ENCODE data around the gene C5AR1. TPM values are rescaled to one million over a fixed set of nuclear protein-coding genes. Genes with fewer than 3 reads are reported as not detected.
A peak's percentile ranks its signal among the peaks of the same experiment; 100 is the strongest.

The C5AR1 gene
- total RNA-seq, 2 donors from 2014 or later = 5.3 to 11.5 TPM

GRCh38 chr19:47310819-47311218, 1.2 kb downstream of the C5AR1 start:
- Histone ChIP-seq H3K4me1 (no peaks in the 10 kb centered on the region), H3K27ac (no peak overlapping the region), H3K4me3 (peak overlapping the region; percentile 9), H3K27me3 (no peaks in the 10 kb centered on the region), H3K9me3 (no peaks in the 10 kb centered on the region), H3K9ac (ENCODE audit: low read depth in 2 of 2, low read length in 2 of 2) (peak overlapping the region in 1 of 2 donors; percentile 56), H3K36me3 (no peaks in the 10 kb centered on the region)
- intact Hi-C loops (cut with DNase I) = no loop called here
- no peak for DNase-seq
- no peak for TF ChIP-seq CTCF (IDR thresholded peaks at IDR 0.05)

- no peaks in the 10 kb centered on the region for H3K27me3 ChIP-seq
- H3K36me3 ChIP-seq = no peaks in the 10 kb centered on the region
- H3K9ac ChIP-seq (ENCODE audit: low read depth in 2 of 2, low read length in 2 of 2) = no peak overlapping the region
- no peaks in the 10 kb centered on the region for H3K4me1 ChIP-seq
- no peaks in the 10 kb centered on the region for H3K9me3 ChIP-seq
- no peak overlapping the region for H3K4me3 ChIP-seq
- intact Hi-C loops (cut with DNase I) = no loop called here
- TF ChIP-seq CTCF (IDR thresholded peaks at IDR 0.05) = no peak
- DNase-seq = no peak
- no peak overlapping the region for H3K27ac ChIP-seq
Observed at GRCh38 chr19:47312366-47313006, 2.8 kb downstream of the C5AR1 start.

- no peak overlapping the region for H3K9ac ChIP-seq (ENCODE audit: low read depth in 2 of 2, low read length in 2 of 2)
- H3K4me1 ChIP-seq = no peaks in the 10 kb centered on the region
- no peak for TF ChIP-seq CTCF (IDR thresholded peaks at IDR 0.05)
- no peaks in the 10 kb centered on the region for H3K36me3 ChIP-seq
- H3K4me3 ChIP-seq = no peak overlapping the region
- intact Hi-C loops (cut with DNase I) = no loop called here
- no peaks in the 10 kb centered on the region for H3K27me3 ChIP-seq
- no peak overlapping the region for H3K27ac ChIP-seq
- H3K9me3 ChIP-seq = no peaks in the 10 kb centered on the region
- DNase-seq = no peak
Observed at GRCh38 chr19:47313754-47314295, 4.2 kb downstream of the C5AR1 start.

- Histone ChIP-seq H3K27me3 (no peaks in the 10 kb centered on the region), H3K9me3 (no peaks in the 10 kb centered on the region), H3K36me3 (no peaks in the 10 kb centered on the region), H3K9ac (ENCODE audit: low read depth in 2 of 2, low read length in 2 of 2) (no peak overlapping the region), H3K4me1 (no peaks in the 10 kb centered on the region), H3K4me3 (no peak overlapping the region), H3K27ac (no peak overlapping the region)
- peak; percentile 38 for DNase-seq
- no peak for TF ChIP-seq CTCF (IDR thresholded peaks at IDR 0.05)
- intact Hi-C loops (cut with DNase I) = no loop called here
Observed at GRCh38 chr19:47315125-47315821, 5.6 kb downstream of the C5AR1 start.

GRCh38 chr19:47316513-47316912, 6.9 kb downstream of the C5AR1 start:
- Histone ChIP-seq H3K27ac (no peak overlapping the region), H3K27me3 (no peaks in the 10 kb centered on the region), H3K4me1 (no peaks in the 10 kb centered on the region), H3K4me3 (no peak overlapping the region), H3K9me3 (no peaks in the 10 kb centered on the region), H3K36me3 (no peaks in the 10 kb centered on the region), H3K9ac (ENCODE audit: low read depth in 2 of 2, low read length in 2 of 2) (no peak overlapping the region)
- intact Hi-C loops (cut with DNase I) = no loop called here
- TF ChIP-seq CTCF (IDR thresholded peaks at IDR 0.05) = no peak
- DNase-seq = no peak
